Mesendoderm (in vitro differentiated cells): ENCODE measurements around the gene PF4V1. TPM values are rescaled to one million over a fixed set of nuclear protein-coding genes. Genes with fewer than 3 reads are reported as not detected.

Experiments used
- DNase-seq: peaks from one replicate; pipeline ENCODE4 v3.0.0; 2013
- H2AK5ac ChIP-seq: 2 replicates; pipeline ENCODE4 v1.6.1; 2013; ENCODE audit warnings: low read length, inconsistent platforms
- H2BK120ac ChIP-seq: 2 replicates; pipeline ENCODE4 v1.6.1; 2013; ENCODE audit warnings: low read depth, mild to moderate bottlenecking, low read length, moderate library complexity, mixed read lengths
- H2BK15ac ChIP-seq: replicated peaks from 2 replicates; pipeline ENCODE4 v1.6.1; 2013; ENCODE audit warnings: low read depth, mild to moderate bottlenecking, moderate library complexity
- H2BK5ac ChIP-seq: 2 replicates; pipeline ENCODE4 v1.6.1; 2013; ENCODE audit warnings: low read length, inconsistent platforms
- H3K18ac ChIP-seq: 2 replicates; pipeline ENCODE4 v1.6.1; 2013; ENCODE audit warnings: mild to moderate bottlenecking, low read length, mixed read lengths
- H3K23ac ChIP-seq: one replicate; pipeline ENCODE4 v1.6.1; 2013; ENCODE audit warnings: low read length
- H3K27ac ChIP-seq: 2 replicates; pipeline ENCODE4 v1.5.1; 2013; ENCODE audit warnings: low read depth, mild to moderate bottlenecking, inconsistent platforms, low read length, moderate library complexity
- H3K27me3 ChIP-seq: 2 replicates; pipeline ENCODE4 v1.6.1; 2013; ENCODE audit warnings: low read length, control low read depth, mild to moderate bottlenecking, inconsistent platforms; ENCODE audit not compliant: insufficient read depth, poor library complexity
- H3K36me3 ChIP-seq: 2 replicates; pipeline ENCODE4 v1.6.1; 2013; ENCODE audit warnings: low read length, inconsistent platforms; ENCODE audit not compliant: control insufficient read depth, insufficient read depth
- H3K4ac ChIP-seq: one replicate; pipeline ENCODE4 v1.6.1; 2013; ENCODE audit warnings: low read depth, mild to moderate bottlenecking, low read length, moderate library complexity
- H3K4me1 ChIP-seq: 2 replicates; pipeline ENCODE4 v1.6.1; 2013; ENCODE audit warnings: low read depth, low read length, inconsistent platforms; ENCODE audit not compliant: control insufficient read depth
- H3K4me2 ChIP-seq: 2 replicates; pipeline ENCODE4 v1.6.1; 2013; ENCODE audit warnings: low read length
- H3K4me3 ChIP-seq: 2 replicates; pipeline ENCODE4 v1.5.1; 2013; ENCODE audit warnings: mild to moderate bottlenecking, low read length
- H3K56ac ChIP-seq: one replicate; pipeline ENCODE4 v1.6.1; 2013; ENCODE audit warnings: low read length
- H3K79me1 ChIP-seq: 2 replicates; pipeline ENCODE4 v1.6.1; 2013; ENCODE audit warnings: low read length, inconsistent platforms
- H3K79me2 ChIP-seq: 2 replicates; pipeline ENCODE4 v1.6.1; 2013; ENCODE audit warnings: mild to moderate bottlenecking, low read length; ENCODE audit not compliant: control insufficient read depth, insufficient read depth
- H3K9ac ChIP-seq: 2 replicates; pipeline ENCODE4 v1.6.1; 2013; ENCODE audit warnings: low read length, inconsistent platforms
- H4K5ac ChIP-seq: one replicate; pipeline ENCODE4 v1.6.1; 2013; ENCODE audit warnings: low read length
- H4K8ac ChIP-seq: one replicate; pipeline ENCODE4 v1.6.1; 2013; ENCODE audit warnings: low read depth, mild to moderate bottlenecking, control low read depth, low read length, moderate library complexity
- WGBS: extraction: QIAGEN DNeasy Blood & Tissue Kit; methylation state at CpG from one replicate; pipeline ENCODE4 v1.1.7; 2013; ENCODE audit warnings: low lambda C conversion rate, missing lambda C conversion rate; ENCODE audit not compliant: insufficient coverage; ENCODE audit errors: extremely low coverage; 5-methylcytosine and 5-hydroxymethylcytosine counted together
- polyA plus RNA-seq, 2 experiments: library from polyadenylated mRNA; stranded (reverse); fragments of 200-250 nt; gene quantifications; one replicate each; pipeline ENCODE4 v1.2.3, GENCODE V29; 2013

Gene PF4V1
- not detected for polyA plus RNA-seq (2013, experiment 1 of 2)
- polyA plus RNA-seq (2013, experiment 2 of 2) = not detected

- no peaks in the 10 kb centered on the region for H3K79me2 ChIP-seq
- peak; percentile 13 for DNase-seq
- no peak within 1 kb of the TSS for H3K4me3 ChIP-seq
Measured at GRCh38 chr4:73853246-73853704, at the start of gene PF4V1. TSS of gene PF4V1 (plus strand) at chr4:73853296. CDS start at chr4:73853363, 67 bp downstream.

GRCh38 chr4:73810191-73810590 is 42.9 kb upstream of the PF4V1 start:
- Histone ChIP-seq H2BK120ac (no peak overlapping the region), H2BK15ac (no peak overlapping the region), H2BK5ac (no peak overlapping the region), H4K8ac (no peak overlapping the region), H3K9ac (no peak overlapping the region), H2AK5ac (no peak overlapping the region), H4K5ac (no peak overlapping the region), H3K4ac (no peak overlapping the region), H3K27ac (no peak overlapping the region), H3K79me1 (no peaks in the 10 kb centered on the region), H3K56ac (no peak overlapping the region), H3K4me2 (no peak overlapping the region), H3K4me1 (no peaks in the 10 kb centered on the region), H3K4me3 (no peak overlapping the region), H3K18ac (no peak overlapping the region), H3K27me3 (no peaks in the 10 kb centered on the region), H3K23ac (no peak overlapping the region), H3K79me2 (no peaks in the 10 kb centered on the region), H3K36me3 (no peaks in the 10 kb centered on the region)
- no CpG with 5 or more reads among the region's 3 CpGs for WGBS
- DNase-seq = no peak

More at GRCh38 chr4:73853246-73853704, at the start of gene PF4V1:
- no peak within 1 kb of the TSS for H2BK120ac ChIP-seq
- H3K36me3 ChIP-seq = no peaks in the 10 kb centered on the region
- no peak within 1 kb of the TSS for H3K4ac ChIP-seq
- no peak within 1 kb of the TSS for H3K9ac ChIP-seq
- H2BK5ac ChIP-seq = no peak within 1 kb of the TSS
- no peak within 1 kb of the TSS for H3K56ac ChIP-seq
- no peak within 1 kb of the TSS for H4K5ac ChIP-seq
- no peaks in the 10 kb centered on the region for H3K4me1 ChIP-seq
- H2AK5ac ChIP-seq = no peak within 1 kb of the TSS
- H3K79me1 ChIP-seq = no peaks in the 10 kb centered on the region
- H3K18ac ChIP-seq = no peak within 1 kb of the TSS
- H3K27me3 ChIP-seq = no peaks in the 10 kb centered on the region
- no peak within 1 kb of the TSS for H3K4me2 ChIP-seq
- no CpG with 5 or more reads among the region's 22 CpGs for WGBS
- H3K23ac ChIP-seq = no peak within 1 kb of the TSS
- H3K27ac ChIP-seq = no peak within 1 kb of the TSS
- no peak within 1 kb of the TSS for H4K8ac ChIP-seq
- H2BK15ac ChIP-seq = no peak within 1 kb of the TSS

GRCh38 chr4:73811841-73812240 is 41.3 kb upstream of the PF4V1 start:
- Histone ChIP-seq H3K4me3 (no peak overlapping the region), H4K8ac (no peak overlapping the region), H3K79me1 (no peaks in the 10 kb centered on the region), H3K4me2 (no peak overlapping the region), H3K27ac (no peak overlapping the region), H2BK120ac (no peak overlapping the region), H2BK15ac (no peak overlapping the region), H3K18ac (no peak overlapping the region), H3K56ac (no peak overlapping the region), H4K5ac (no peak overlapping the region), H3K4ac (no peak overlapping the region), H2AK5ac (no peak overlapping the region), H3K79me2 (no peaks in the 10 kb centered on the region), H3K9ac (no peak overlapping the region), H3K4me1 (no peaks in the 10 kb centered on the region), H3K27me3 (no peaks in the 10 kb centered on the region), H3K36me3 (no peaks in the 10 kb centered on the region), H3K23ac (no peak overlapping the region), H2BK5ac (no peak overlapping the region)
- no peak for DNase-seq
- no CpG with 5 or more reads among the region's 1 CpG for WGBS

- H3K56ac ChIP-seq = no peak overlapping the region
- no peak overlapping the region for H3K9ac ChIP-seq
- H3K4me3 ChIP-seq = no peak overlapping the region
- no peak overlapping the region for H4K8ac ChIP-seq
- no peak overlapping the region for H2BK15ac ChIP-seq
- no peaks in the 10 kb centered on the region for H3K36me3 ChIP-seq
- WGBS = no CpG with 5 or more reads among the region's 1 CpG
- H3K4ac ChIP-seq = no peak overlapping the region
- no peaks in the 10 kb centered on the region for H3K27me3 ChIP-seq
- DNase-seq = no peak
- H4K5ac ChIP-seq = no peak overlapping the region
- no peak overlapping the region for H2BK5ac ChIP-seq
- H3K18ac ChIP-seq = no peak overlapping the region
- no peaks in the 10 kb centered on the region for H3K79me1 ChIP-seq
- H2BK120ac ChIP-seq = no peak overlapping the region
- no peak overlapping the region for H2AK5ac ChIP-seq
- H3K4me2 ChIP-seq = no peak overlapping the region
- H3K23ac ChIP-seq = no peak overlapping the region
- H3K27ac ChIP-seq = no peak overlapping the region
- no peaks in the 10 kb centered on the region for H3K4me1 ChIP-seq
- H3K79me2 ChIP-seq = no peaks in the 10 kb centered on the region
Measured at GRCh38 chr4:73814679-73815078, 38.4 kb upstream of the PF4V1 start.

- Histone ChIP-seq H3K56ac (no peak overlapping the region), H3K4ac (no peak overlapping the region), H2BK5ac (no peak overlapping the region), H3K27me3 (no peaks in the 10 kb centered on the region), H3K79me2 (no peaks in the 10 kb centered on the region), H4K8ac (no peak overlapping the region), H3K4me2 (no peak overlapping the region), H2AK5ac (no peak overlapping the region), H3K4me3 (no peak overlapping the region), H3K23ac (no peak overlapping the region), H3K9ac (no peak overlapping the region), H3K27ac (no peak overlapping the region), H2BK120ac (no peak overlapping the region), H4K5ac (no peak overlapping the region), H3K4me1 (no peaks in the 10 kb centered on the region), H3K36me3 (no peaks in the 10 kb centered on the region), H3K18ac (no peak overlapping the region), H3K79me1 (no peaks in the 10 kb centered on the region), H2BK15ac (no peak overlapping the region)
- DNase-seq = no peak
- no CpG with 5 or more reads among the region's 1 CpG for WGBS
Measured at GRCh38 chr4:73815145-73815544, 38.0 kb upstream of the PF4V1 start.

- Histone ChIP-seq H2BK15ac (no peak overlapping the region), H3K4me3 (no peak overlapping the region), H3K79me2 (no peaks in the 10 kb centered on the region), H2BK120ac (no peak overlapping the region), H3K4me2 (no peak overlapping the region), H4K5ac (no peak overlapping the region), H2BK5ac (no peak overlapping the region), H3K4ac (no peak overlapping the region), H2AK5ac (no peak overlapping the region), H3K9ac (no peak overlapping the region), H3K4me1 (no peaks in the 10 kb centered on the region), H3K36me3 (no peaks in the 10 kb centered on the region), H3K18ac (no peak overlapping the region), H4K8ac (no peak overlapping the region), H3K56ac (no peak overlapping the region), H3K79me1 (no peaks in the 10 kb centered on the region), H3K23ac (no peak overlapping the region), H3K27me3 (no peaks in the 10 kb centered on the region), H3K27ac (no peak overlapping the region)
- DNase-seq = no peak
- no CpG with 5 or more reads among the region's 3 CpGs for WGBS
Measured at GRCh38 chr4:73816814-73817213, 36.3 kb upstream of the PF4V1 start.
